Measurements from ENCODE around the gene GATC.
A peak's percentile ranks its signal among the peaks of the same experiment; 100 is the strongest.

Gene GATC

GRCh38 chr12:120496413-120497340, 50.4 kb downstream of the GATC start:
- H3K36me3 ChIP-seq = peaks cover 20% of the 10 kb centered on the region
- peak; percentile 69 for DNase-seq
- H3K4me1 ChIP-seq = no peaks in the 10 kb centered on the region
- H3K27me3 ChIP-seq = no peaks in the 10 kb centered on the region
- peak overlapping the region; percentile 93 for H3K4me3 ChIP-seq (ENCODE audit: low read depth, low read length)
- H3K9me3 ChIP-seq = no peaks in the 10 kb centered on the region
- TF ChIP-seq CTCF (IDR thresholded peaks at IDR 0.05; ENCODE audit: low read depth, low read length) = no peak

DNA sequence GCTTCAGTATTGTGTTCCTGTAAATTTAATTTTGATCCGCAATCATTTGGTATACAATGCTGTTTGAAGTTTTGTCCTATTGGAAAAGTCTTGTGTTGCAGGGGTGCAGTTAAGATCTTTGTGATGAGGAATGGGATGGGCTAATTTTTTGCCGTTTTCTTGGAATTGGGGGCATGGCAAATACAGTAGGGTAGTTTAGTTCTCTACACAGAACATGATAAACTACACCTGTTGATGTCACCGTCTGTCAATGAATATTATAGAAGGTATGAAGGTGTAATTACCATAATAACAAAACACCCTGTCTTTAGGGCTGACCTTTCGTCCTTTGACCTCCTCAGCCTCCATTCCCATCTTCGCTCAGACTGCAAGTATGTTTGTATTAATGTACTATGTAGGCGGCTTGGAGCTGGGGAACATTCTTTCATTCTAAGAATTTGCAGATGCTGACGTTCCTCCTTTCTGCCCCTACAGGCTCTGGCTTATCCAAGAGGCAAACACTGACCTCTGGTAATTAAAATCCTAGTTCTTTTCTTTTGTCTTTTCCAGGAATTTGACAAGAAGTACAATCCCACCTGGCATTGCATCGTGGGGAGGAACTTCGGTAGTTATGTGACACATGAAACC, 51.4 kb downstream of the GATC start:
- Histone ChIP-seq H3K9me3 (no peaks in the 10 kb centered on the region), H3K36me3 (peaks cover 20% of the 10 kb centered on the region), H3K4me1 (no peaks in the 10 kb centered on the region), H3K4me3 (ENCODE audit: low read depth, low read length) (peak overlapping the region; percentile 93), H3K27me3 (no peaks in the 10 kb centered on the region)
- DNase-seq = no peak
- no peak for TF ChIP-seq CTCF (IDR thresholded peaks at IDR 0.05; ENCODE audit: low read depth, low read length)

- Histone ChIP-seq H3K9me3 (no peaks in the 10 kb centered on the region), H3K4me3 (ENCODE audit: low read depth, low read length) (no peak overlapping the region), H3K4me1 (no peaks in the 10 kb centered on the region), H3K27me3 (no peaks in the 10 kb centered on the region), H3K36me3 (peaks cover 28% of the 10 kb centered on the region)
- no peak for DNase-seq
- TF ChIP-seq CTCF (IDR thresholded peaks at IDR 0.05; ENCODE audit: low read depth, low read length) = no peak
These were observed 52.7 kb downstream of the GATC start for GRCh38 chr12:120498870-120499515.

- peaks cover 32% of the 10 kb centered on the region for H3K36me3 ChIP-seq
- H3K27me3 ChIP-seq = no peaks in the 10 kb centered on the region
- H3K4me1 ChIP-seq = no peaks in the 10 kb centered on the region
- TF ChIP-seq CTCF (IDR thresholded peaks at IDR 0.05; ENCODE audit: low read depth, low read length) = no peak
- no peaks in the 10 kb centered on the region for H3K9me3 ChIP-seq
- no peak for DNase-seq
- H3K4me3 ChIP-seq (ENCODE audit: low read depth, low read length) = no peak overlapping the region
These were observed 54.3 kb downstream of the GATC start for GRCh38 chr12:120500581-120500980.

GRCh38 chr12:120504587-120504986, 58.3 kb downstream of the GATC start:
- no peak for DNase-seq
- Histone ChIP-seq H3K27me3 (no peaks in the 10 kb centered on the region), H3K36me3 (peaks cover 23% of the 10 kb centered on the region), H3K4me3 (ENCODE audit: low read depth, low read length) (no peak overlapping the region), H3K4me1 (no peaks in the 10 kb centered on the region), H3K9me3 (no peaks in the 10 kb centered on the region)
- TF ChIP-seq CTCF (IDR thresholded peaks at IDR 0.05; ENCODE audit: low read depth, low read length) = no peak
